ENCODE results near the gene EIF4B. TPM values are rescaled to one million over a fixed set of nuclear protein-coding genes. Genes with fewer than 3 reads are reported as not detected.

The EIF4B gene
- total and polyA plus RNA-seq, 4 donors: 81.9 to 684 (median 220) TPM

- H3K9ac ChIP-seq (ENCODE audit: insufficient read depth in 1 of 2, low read length in 2 of 2): no peak overlapping the region
- H3K27ac ChIP-seq (ENCODE audit: low read depth in 1 of 2, low read length in 1 of 2): no peak overlapping the region
- TF ChIP-seq CTCF (IDR thresholded peaks at IDR 0.05; ENCODE audit: control extremely low read depth, extremely low read depth): no peak
- WGBS, 2 donors: 83 to 92% methylated on average over 2 of the region's 2 CpGs
- H3K9me3 ChIP-seq (ENCODE audit: control insufficient read depth in 4 of 4, insufficient read depth in 3 of 4, low read length in 3 of 4): no peaks in the 10 kb centered on the region
- H3K4me3 ChIP-seq: no peak overlapping the region
- peaks cover 3 to 16% (median 11%) of the 10 kb centered on the region in 5 donors for H3K4me1 ChIP-seq (ENCODE audit: control insufficient read depth in 5 of 5, insufficient read depth in 5 of 5, low read length in 5 of 5)
- no peak for ATAC-seq (ENCODE audit: insufficient read depth, low FRiP score)
- H3K27me3 ChIP-seq (ENCODE audit: control insufficient read depth in 3 of 3, insufficient read depth in 3 of 3, low read length in 2 of 3): no peaks in the 10 kb centered on the region
- DNase-seq: no peak
- peaks cover 0 to 6% (median 2%) of the 10 kb centered on the region in 4 donors for H3K36me3 ChIP-seq (ENCODE audit: control insufficient read depth in 4 of 4, insufficient read depth in 4 of 4, low read length in 4 of 4)
These were observed 4.7 kb downstream of the EIF4B start for GRCh38 chr12:53010955-53011354.

- ATAC-seq (ENCODE audit: insufficient read depth, low FRiP score) (no peak), DNase-seq (no peak)
- no peaks in the 10 kb centered on the region for H3K27me3 ChIP-seq (ENCODE audit: control insufficient read depth in 3 of 3, insufficient read depth in 3 of 3, low read length in 2 of 3)
- H3K4me3 ChIP-seq: no peak overlapping the region
- WGBS, 2 donors: 81 to 88% methylated on average over 3 of the region's 3 CpGs
- H3K9ac ChIP-seq (ENCODE audit: insufficient read depth in 1 of 2, low read length in 2 of 2): no peak overlapping the region
- H3K4me1 ChIP-seq (ENCODE audit: control insufficient read depth in 5 of 5, insufficient read depth in 5 of 5, low read length in 5 of 5): peaks cover 3 to 16% (median 11%) of the 10 kb centered on the region in 5 donors
- no peaks in the 10 kb centered on the region for H3K9me3 ChIP-seq (ENCODE audit: control insufficient read depth in 4 of 4, insufficient read depth in 3 of 4, low read length in 3 of 4)
- TF ChIP-seq CTCF (IDR thresholded peaks at IDR 0.05; ENCODE audit: control extremely low read depth, extremely low read depth): no peak
- no peak overlapping the region for H3K27ac ChIP-seq (ENCODE audit: low read depth in 1 of 2, low read length in 1 of 2)
- H3K36me3 ChIP-seq (ENCODE audit: control insufficient read depth in 4 of 4, insufficient read depth in 4 of 4, low read length in 4 of 4): peaks cover 0 to 6% (median 2%) of the 10 kb centered on the region in 4 donors
These were observed 5.6 kb downstream of the EIF4B start for GRCh38 chr12:53011889-53012288.

- H3K27ac ChIP-seq (ENCODE audit: low read depth in 1 of 2, low read length in 1 of 2): no peak overlapping the region
- 83 to 86% methylated on average over 3 of the region's 3 CpGs for WGBS, 2 donors
- H3K36me3 ChIP-seq (ENCODE audit: control insufficient read depth in 4 of 4, insufficient read depth in 4 of 4, low read length in 4 of 4): peaks cover 0 to 11% (median 5%) of the 10 kb centered on the region in 4 donors
- no peak overlapping the region for H3K9ac ChIP-seq (ENCODE audit: insufficient read depth in 1 of 2, low read length in 2 of 2)
- H3K4me3 ChIP-seq: no peak overlapping the region
- ATAC-seq (ENCODE audit: insufficient read depth, low FRiP score) (no peak), DNase-seq (no peak)
- H3K9me3 ChIP-seq (ENCODE audit: control insufficient read depth in 4 of 4, insufficient read depth in 3 of 4, low read length in 3 of 4): no peaks in the 10 kb centered on the region
- peaks cover 2 to 8% (median 6%) of the 10 kb centered on the region in 5 donors for H3K4me1 ChIP-seq (ENCODE audit: control insufficient read depth in 5 of 5, insufficient read depth in 5 of 5, low read length in 5 of 5)
- H3K27me3 ChIP-seq (ENCODE audit: control insufficient read depth in 3 of 3, insufficient read depth in 3 of 3, low read length in 2 of 3): no peaks in the 10 kb centered on the region
- no peak for TF ChIP-seq CTCF (IDR thresholded peaks at IDR 0.05; ENCODE audit: control extremely low read depth, extremely low read depth)
These were observed 6.7 kb downstream of the EIF4B start for GRCh38 chr12:53012928-53013327.

- H3K4me3 ChIP-seq: no peak overlapping the region
- H3K9me3 ChIP-seq (ENCODE audit: control insufficient read depth in 4 of 4, insufficient read depth in 3 of 4, low read length in 3 of 4): no peaks in the 10 kb centered on the region
- no peak overlapping the region for H3K9ac ChIP-seq (ENCODE audit: insufficient read depth in 1 of 2, low read length in 2 of 2)
- peaks cover 0 to 3% (median 0%) of the 10 kb centered on the region in 5 donors for H3K4me1 ChIP-seq (ENCODE audit: control insufficient read depth in 5 of 5, insufficient read depth in 5 of 5, low read length in 5 of 5)
- H3K36me3 ChIP-seq (ENCODE audit: control insufficient read depth in 4 of 4, insufficient read depth in 4 of 4, low read length in 4 of 4): peaks cover under 1 to 22% (median 11%) of the 10 kb centered on the region in 4 donors
- H3K27ac ChIP-seq (ENCODE audit: low read depth in 1 of 2, low read length in 1 of 2): no peak overlapping the region
- DNase-seq: no peak
- H3K27me3 ChIP-seq (ENCODE audit: control insufficient read depth in 3 of 3, insufficient read depth in 3 of 3, low read length in 2 of 3): no peaks in the 10 kb centered on the region
- ATAC-seq (ENCODE audit: insufficient read depth, low FRiP score): no peak
- no peak for TF ChIP-seq CTCF (IDR thresholded peaks at IDR 0.05; ENCODE audit: control extremely low read depth, extremely low read depth)
- 81 to 89% methylated on average over 2 of the region's 2 CpGs for WGBS, 2 donors
These were observed 8.5 kb downstream of the EIF4B start for GRCh38 chr12:53014709-53015108.

Data from lung (tissue), 12 donors.